ENCODE results near the gene FKBP1B. TPM values are rescaled to one million over a fixed set of nuclear protein-coding genes. Genes with fewer than 3 reads are reported as not detected.

The FKBP1B gene
- 10.4 to 18.2 TPM (median 16.2 TPM) in 3 replicates for total RNA-seq
- long read RNA-seq, transcript FKBP1B-202 (4 exons, 1,010 nt) = minor isoform, 5 of 15 reads
- long read RNA-seq, transcript FKBP1B-201 (4 exons, 952 nt) = major isoform, 7 of 15 reads
- long read RNA-seq, partial matches to known transcripts = 0 of 15 reads
- long read RNA-seq, other reads (novel, unspliced or antisense) = 3 of 15 reads

GRCh38 chr2:24049485-24050021 lies at the start of gene FKBP1B:
Gene FKBP1B, plus strand, starts transcription at chr2:24049741. Its CDS starts 109 bp downstream, at chr2:24049850.
- H3K4me1 Mint-ChIP-seq (ENCODE audit: low read depth) = peaks cover 21% of the 10 kb centered on the region
- TF ChIP-seq, protein P1, sequence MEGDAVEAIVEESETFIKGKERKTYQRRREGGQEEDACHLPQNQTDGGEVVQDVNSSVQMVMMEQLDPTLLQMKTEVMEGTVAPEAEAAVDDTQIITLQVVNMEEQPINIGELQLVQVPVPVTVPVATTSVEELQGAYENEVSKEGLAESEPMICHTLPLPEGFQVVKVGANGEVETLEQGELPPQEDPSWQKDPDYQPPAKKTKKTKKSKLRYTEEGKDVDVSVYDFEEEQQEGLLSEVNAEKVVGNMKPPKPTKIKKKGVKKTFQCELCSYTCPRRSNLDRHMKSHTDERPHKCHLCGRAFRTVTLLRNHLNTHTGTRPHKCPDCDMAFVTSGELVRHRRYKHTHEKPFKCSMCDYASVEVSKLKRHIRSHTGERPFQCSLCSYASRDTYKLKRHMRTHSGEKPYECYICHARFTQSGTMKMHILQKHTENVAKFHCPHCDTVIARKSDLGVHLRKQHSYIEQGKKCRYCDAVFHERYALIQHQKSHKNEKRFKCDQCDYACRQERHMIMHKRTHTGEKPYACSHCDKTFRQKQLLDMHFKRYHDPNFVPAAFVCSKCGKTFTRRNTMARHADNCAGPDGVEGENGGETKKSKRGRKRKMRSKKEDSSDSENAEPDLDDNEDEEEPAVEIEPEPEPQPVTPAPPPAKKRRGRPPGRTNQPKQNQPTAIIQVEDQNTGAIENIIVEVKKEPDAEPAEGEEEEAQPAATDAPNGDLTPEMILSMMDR (IDR thresholded peaks at IDR 0.05) = no peak
- no peak within 1 kb of the TSS for H3K27ac Mint-ChIP-seq (ENCODE audit: unreplicated experiment)
- peaks cover 3% of the 10 kb centered on the region for H3K36me3 Mint-ChIP-seq (ENCODE audit: low read depth)
- DNase-seq (ENCODE audit: low spot score) = no peak
- H3K4me3 Mint-ChIP-seq (ENCODE audit: unreplicated experiment) = no peak within 1 kb of the TSS
- H3K9me3 Mint-ChIP-seq (ENCODE audit: low read depth) = no peaks in the 10 kb centered on the region
- no peaks in the 10 kb centered on the region for H3K27me3 Mint-ChIP-seq (ENCODE audit: low read depth)

GRCh38 chr2:24007693-24008092 lies 41.8 kb upstream of the FKBP1B start:
- H3K4me1 Mint-ChIP-seq (ENCODE audit: low read depth) = peaks cover 7% of the 10 kb centered on the region
- H3K4me3 Mint-ChIP-seq (ENCODE audit: unreplicated experiment) = no peak overlapping the region
- DNase-seq (ENCODE audit: low spot score) = no peak
- no peaks in the 10 kb centered on the region for H3K9me3 Mint-ChIP-seq (ENCODE audit: low read depth)
- no peak overlapping the region for H3K27ac Mint-ChIP-seq (ENCODE audit: unreplicated experiment)
- H3K27me3 Mint-ChIP-seq (ENCODE audit: low read depth) = peaks cover 6% of the 10 kb centered on the region
- TF ChIP-seq, protein P1 (IDR thresholded peaks at IDR 0.05) = no peak
- H3K36me3 Mint-ChIP-seq (ENCODE audit: low read depth) = no peaks in the 10 kb centered on the region

GRCh38 chr2:24008672-24009366 lies 40.7 kb upstream of the FKBP1B start:
- no peak for DNase-seq (ENCODE audit: low spot score)
- Mint-ChIP-seq H3K9me3 (ENCODE audit: low read depth) (no peaks in the 10 kb centered on the region), H3K36me3 (ENCODE audit: low read depth) (no peaks in the 10 kb centered on the region), H3K27ac (ENCODE audit: unreplicated experiment) (no peak overlapping the region), H3K4me3 (ENCODE audit: unreplicated experiment) (peak overlapping the region; percentile 44), H3K27me3 (ENCODE audit: low read depth) (peaks cover 6% of the 10 kb centered on the region), H3K4me1 (ENCODE audit: low read depth) (peaks cover 7% of the 10 kb centered on the region)
- TF ChIP-seq, protein P1 (IDR thresholded peaks at IDR 0.05) = no peak

GRCh38 chr2:24009367-24009679 lies 40.2 kb upstream of the FKBP1B start:
- no peak for DNase-seq (ENCODE audit: low spot score)
- H3K4me3 Mint-ChIP-seq (ENCODE audit: unreplicated experiment) = peak overlapping the region; percentile 44
- peaks cover 6% of the 10 kb centered on the region for H3K27me3 Mint-ChIP-seq (ENCODE audit: low read depth)
- no peaks in the 10 kb centered on the region for H3K36me3 Mint-ChIP-seq (ENCODE audit: low read depth)
- H3K9me3 Mint-ChIP-seq (ENCODE audit: low read depth) = no peaks in the 10 kb centered on the region
- H3K27ac Mint-ChIP-seq (ENCODE audit: unreplicated experiment) = no peak overlapping the region
- H3K4me1 Mint-ChIP-seq (ENCODE audit: low read depth) = peaks cover 7% of the 10 kb centered on the region
- TF ChIP-seq, protein P1 (IDR thresholded peaks at IDR 0.05) = no peak

DNA sequence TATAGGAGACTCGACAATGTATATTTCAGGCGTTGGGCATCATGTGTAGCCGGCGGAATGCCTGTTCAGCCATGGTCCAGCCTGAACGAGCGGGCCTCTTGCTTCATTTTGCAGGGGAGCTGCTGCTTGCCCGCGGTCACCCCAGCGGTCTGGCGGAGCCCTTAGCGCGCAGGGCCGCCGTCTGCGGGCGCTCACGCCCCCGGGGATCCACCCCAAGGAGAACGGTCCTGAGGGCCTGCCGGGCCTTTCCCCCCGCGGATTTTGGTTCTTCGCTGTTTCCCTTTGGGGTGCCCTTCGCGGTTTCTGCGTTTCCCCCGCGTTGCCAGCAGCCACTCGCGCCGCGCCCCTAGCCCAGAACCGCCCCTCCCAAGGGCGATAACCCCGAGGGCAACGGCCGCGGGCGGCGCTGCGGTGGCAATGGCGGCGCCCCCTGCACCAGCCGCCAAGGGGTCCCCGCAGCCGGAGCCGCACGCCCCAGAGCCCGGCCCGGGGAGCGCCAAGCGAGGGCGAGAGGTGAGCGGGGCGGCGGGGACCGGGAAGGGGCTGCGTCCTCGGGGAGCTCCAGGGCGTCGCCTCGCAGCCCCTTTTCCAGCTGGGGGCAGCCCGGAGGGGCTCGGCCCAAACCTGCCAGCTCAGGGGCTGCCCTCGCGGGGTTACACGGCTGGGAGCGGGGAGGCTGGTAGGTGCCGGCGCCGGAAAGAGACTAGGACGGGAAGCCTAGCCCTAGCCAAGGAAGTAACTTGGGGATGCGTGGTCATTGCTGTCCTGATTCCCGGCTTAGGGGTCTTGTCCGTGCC lies 39.7 kb upstream of the FKBP1B start, which contains the start of gene MFSD2B:
TSS of gene MFSD2B (plus strand) at position 406 of the 797 bp plus-strand sequence. CDS start at position 418, 12 bp downstream.
- H3K27ac Mint-ChIP-seq (ENCODE audit: unreplicated experiment) = no peak within 1 kb of the TSS
- DNase-seq (ENCODE audit: low spot score) = no peak

More for the DNA sequence above, 39.7 kb upstream of the FKBP1B start, which contains the start of gene MFSD2B:
- H3K27me3 Mint-ChIP-seq (ENCODE audit: low read depth) = peaks cover 6% of the 10 kb centered on the region
- H3K9me3 Mint-ChIP-seq (ENCODE audit: low read depth) = no peaks in the 10 kb centered on the region
- no peaks in the 10 kb centered on the region for H3K36me3 Mint-ChIP-seq (ENCODE audit: low read depth)
- H3K4me1 Mint-ChIP-seq (ENCODE audit: low read depth) = peaks cover 7% of the 10 kb centered on the region
- TF ChIP-seq, protein P1 (IDR thresholded peaks at IDR 0.05) = no peak
- H3K4me3 Mint-ChIP-seq (ENCODE audit: unreplicated experiment) = peak within 1 kb of the TSS; percentile 44

All from chondrocyte (in vitro differentiated cells).